Activated B cell treated with CpG ODN at 0.5 μM for 24 hours (primary cell): ENCODE results near the gene CCDC50. TPM values are rescaled to one million over a fixed set of nuclear protein-coding genes. Genes with fewer than 3 reads are reported as not detected.

Source experiments
- ATAC-seq: fragments of 200-7000 bp; cut with Tn5 transposase; one replicate; pipeline ENCODE4 v1.10.0; 2021; ENCODE audit warnings: low read depth, mild to moderate bottlenecking, moderate library complexity
- CTCF ChIA-PET: fragments of 350-600 bp; sonication (Branson Sonifier 250); formaldehyde crosslinking; loops from one replicate; lab custom pipeline; 2021; ENCODE audit warnings: antibody characterized with exemption; lab: Charles Lee
- POLR2A ChIA-PET: fragments of 350-600 bp; sonication (Branson Sonifier 250); formaldehyde crosslinking; loops from one replicate; lab custom pipeline; 2021; ENCODE audit warnings: antibody characterized with exemption; lab: Charles Lee
- DNase-seq: peaks from one replicate; pipeline ENCODE4 v3.0.0; 2022
- H3K27ac Mint-ChIP-seq: one replicate; pipeline ENCODE4 v1.8.0; 2020; ENCODE audit warnings: mixed read lengths
- H3K27me3 Mint-ChIP-seq: one replicate; pipeline ENCODE4 v1.8.0; 2021; ENCODE audit warnings: mixed read lengths
- H3K36me3 Mint-ChIP-seq: one replicate; pipeline ENCODE4 v1.8.0; 2021; ENCODE audit warnings: low read depth, mixed read lengths
- H3K4me1 Mint-ChIP-seq: one replicate; pipeline ENCODE4 v1.8.0; 2021; ENCODE audit warnings: mixed read lengths
- H3K4me3 Mint-ChIP-seq: one replicate; pipeline ENCODE4 v1.8.0; 2020; ENCODE audit warnings: mild to moderate bottlenecking, mixed read lengths
- H3K9me3 Mint-ChIP-seq: one replicate; pipeline ENCODE4 v1.8.0; 2020; ENCODE audit warnings: mixed read lengths
- CTCF ChIP-seq: fragments of 200-600 bp; IDR thresholded peaks from one replicate; pipeline ENCODE4 v1.8.0; 2022; ENCODE audit warnings: antibody characterized with exemption, mild to moderate bottlenecking
- intact Hi-C: fragments of 100-400 bp; cut with micrococcal nuclease; formaldehyde crosslinking; loops from one replicate; pipeline ENCODE4 v1.15.1; 2024
- total RNA-seq: library from RNA; stranded (reverse); gene quantifications from 2 replicates; pipeline ENCODE4 v1.2.3, GENCODE V29; 2022

The CCDC50 gene
- total RNA-seq, 1 donor from 2014 or later = 153 TPM

DNA sequence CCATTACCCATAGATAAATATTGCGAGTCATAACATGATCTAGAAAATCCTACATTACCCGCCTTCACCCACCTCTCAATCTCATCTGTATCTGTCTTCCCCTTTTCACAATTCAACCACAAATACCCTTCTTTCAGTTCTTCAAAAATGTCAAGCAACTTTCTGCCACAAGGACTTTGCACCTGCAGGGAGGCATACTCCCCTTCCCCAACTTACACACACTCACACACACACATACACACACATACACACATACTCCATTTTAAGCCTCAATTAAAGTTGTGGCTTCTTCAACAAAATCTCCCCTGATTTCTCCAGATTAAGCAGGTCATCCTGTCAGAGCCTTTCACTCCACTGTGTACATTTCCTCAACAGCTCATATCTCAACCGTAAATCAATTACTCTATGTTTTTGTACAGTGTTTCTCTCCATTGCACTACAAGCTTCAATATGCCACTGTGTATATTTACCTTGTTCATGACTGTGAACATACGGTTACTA is 33.1 kb upstream of the CCDC50 start:
- DNase-seq = no peak
- peaks cover 2% of the 10 kb centered on the region for H3K36me3 Mint-ChIP-seq
- no peak for TF ChIP-seq CTCF
- peaks cover 5% of the 10 kb centered on the region for H3K9me3 Mint-ChIP-seq
- no peak overlapping the region for H3K4me3 Mint-ChIP-seq
- POLR2A ChIA-PET = interaction anchor here (0.6 to 2.3 kb wide), 3 partner anchors 25 to 38 kb away, joined by 4 to 13 read pairs (median 4); partner anchors contain the start of genes CCDC50 and UTS2B
- intact Hi-C loops = loop anchor here (1.0 kb wide), 3 partner anchors 27 to 50 kb away; partner anchors contain the start of gene CCDC50
- ATAC-seq = peak; percentile 77
- no peak overlapping the region for H3K27ac Mint-ChIP-seq
- H3K27me3 Mint-ChIP-seq = no peaks in the 10 kb centered on the region
- CTCF ChIA-PET = interaction anchor here (1.5 kb wide), 1 partner anchor 52 kb away, joined by 6 read pairs; no protein-coding TSS in a partner anchor
- peaks cover 34% of the 10 kb centered on the region for H3K4me1 Mint-ChIP-seq

GRCh38 chr3:191298846-191299245 is 30.3 kb upstream of the CCDC50 start:
- H3K27me3 Mint-ChIP-seq = no peaks in the 10 kb centered on the region
- DNase-seq (no peak), ATAC-seq (no peak)
- ChIA-PET CTCF (interaction anchor here (1.7 kb wide), 1 partner anchor 54 kb away, joined by 3 read pairs; no protein-coding TSS in a partner anchor), POLR2A (interaction anchor here (0.6 to 1.7 kb wide), 4 partner anchors 30 to 67 kb away, joined by 3 to 6 read pairs (median 5); partner anchors contain the start of gene CCDC50)
- peaks cover 5% of the 10 kb centered on the region for H3K9me3 Mint-ChIP-seq
- intact Hi-C loops = no loop called here
- peaks cover 30% of the 10 kb centered on the region for H3K4me1 Mint-ChIP-seq
- TF ChIP-seq CTCF = no peak
- H3K36me3 Mint-ChIP-seq = peaks cover 2% of the 10 kb centered on the region
- peak overlapping the region; percentile 32 for H3K4me3 Mint-ChIP-seq
- H3K27ac Mint-ChIP-seq = no peak overlapping the region

- ChIA-PET POLR2A (interaction anchor here (0.8 to 2.0 kb wide), 15 partner anchors 8 to 59 kb away, joined by 3 to 33 read pairs (median 4); partner anchors contain the start of genes CCDC50 and UTS2B), CTCF (interaction anchor here (1.7 kb wide), 1 partner anchor 56 kb away, joined by 3 read pairs; no protein-coding TSS in a partner anchor)
- DNase-seq (no peak), ATAC-seq (peak; percentile 49)
- peak overlapping the region; percentile 97 for H3K27ac Mint-ChIP-seq
- peak overlapping the region; percentile 73 for H3K4me3 Mint-ChIP-seq
- H3K9me3 Mint-ChIP-seq = peaks cover 5% of the 10 kb centered on the region
- intact Hi-C loops = loop anchor here (2.0 kb wide), 1 partner anchor 58 kb away; no protein-coding TSS in a partner anchor
- no peaks in the 10 kb centered on the region for H3K27me3 Mint-ChIP-seq
- no peak for TF ChIP-seq CTCF
- H3K4me1 Mint-ChIP-seq = peaks cover 31% of the 10 kb centered on the region
- H3K36me3 Mint-ChIP-seq = peaks cover 2% of the 10 kb centered on the region
Measured at GRCh38 chr3:191300422-191300821, 28.8 kb upstream of the CCDC50 start.

GRCh38 chr3:191301017-191301416 is 28.2 kb upstream of the CCDC50 start:
- no peaks in the 10 kb centered on the region for H3K27me3 Mint-ChIP-seq
- intact Hi-C loops = loop anchor here (1.0 to 2.0 kb wide), 4 partner anchors 11 to 58 kb away; partner anchors contain the start of gene CCDC50
- H3K4me1 Mint-ChIP-seq = peaks cover 33% of the 10 kb centered on the region
- ChIA-PET CTCF (no interaction called here), POLR2A (interaction anchor here (0.7 to 2.0 kb wide), 14 partner anchors 9 to 58 kb away, joined by 3 to 33 read pairs (median 6); partner anchors contain the start of genes CCDC50 and UTS2B)
- peaks cover 5% of the 10 kb centered on the region for H3K9me3 Mint-ChIP-seq
- H3K27ac Mint-ChIP-seq = peak overlapping the region; percentile 97
- DNase-seq (no peak), ATAC-seq (peak; percentile 65)
- peak overlapping the region; percentile 73 for H3K4me3 Mint-ChIP-seq
- peaks cover 2% of the 10 kb centered on the region for H3K36me3 Mint-ChIP-seq
- no peak for TF ChIP-seq CTCF
